CD4-positive, alpha-beta T cell treated with Interferon alpha-2 for 1 hour (primary cell): Measurements from ENCODE around the gene PROB1.
"Not testable (repeated sequence)": the region's sequence is repeated elsewhere in the genome, so short reads cannot be mapped to it uniquely, and the experiment has no call there.

Experiments
- DNase-seq, 2 donors: peaks; one replicate each; pipeline ENCODE4 v3.0.0-alpha.2; 2020 to 2022

The PROB1 gene

GRCh38 chr5:139377226-139377625 is 17.7 kb downstream of the PROB1 start:
- no peak for DNase-seq

GRCh38 chr5:139376364-139376763 is 18.5 kb downstream of the PROB1 start:
- DNase-seq, result no peak

- DNase-seq, result no peak
These were observed 20.0 kb downstream of the PROB1 start for GRCh38 chr5:139374909-139375308.

DNA sequence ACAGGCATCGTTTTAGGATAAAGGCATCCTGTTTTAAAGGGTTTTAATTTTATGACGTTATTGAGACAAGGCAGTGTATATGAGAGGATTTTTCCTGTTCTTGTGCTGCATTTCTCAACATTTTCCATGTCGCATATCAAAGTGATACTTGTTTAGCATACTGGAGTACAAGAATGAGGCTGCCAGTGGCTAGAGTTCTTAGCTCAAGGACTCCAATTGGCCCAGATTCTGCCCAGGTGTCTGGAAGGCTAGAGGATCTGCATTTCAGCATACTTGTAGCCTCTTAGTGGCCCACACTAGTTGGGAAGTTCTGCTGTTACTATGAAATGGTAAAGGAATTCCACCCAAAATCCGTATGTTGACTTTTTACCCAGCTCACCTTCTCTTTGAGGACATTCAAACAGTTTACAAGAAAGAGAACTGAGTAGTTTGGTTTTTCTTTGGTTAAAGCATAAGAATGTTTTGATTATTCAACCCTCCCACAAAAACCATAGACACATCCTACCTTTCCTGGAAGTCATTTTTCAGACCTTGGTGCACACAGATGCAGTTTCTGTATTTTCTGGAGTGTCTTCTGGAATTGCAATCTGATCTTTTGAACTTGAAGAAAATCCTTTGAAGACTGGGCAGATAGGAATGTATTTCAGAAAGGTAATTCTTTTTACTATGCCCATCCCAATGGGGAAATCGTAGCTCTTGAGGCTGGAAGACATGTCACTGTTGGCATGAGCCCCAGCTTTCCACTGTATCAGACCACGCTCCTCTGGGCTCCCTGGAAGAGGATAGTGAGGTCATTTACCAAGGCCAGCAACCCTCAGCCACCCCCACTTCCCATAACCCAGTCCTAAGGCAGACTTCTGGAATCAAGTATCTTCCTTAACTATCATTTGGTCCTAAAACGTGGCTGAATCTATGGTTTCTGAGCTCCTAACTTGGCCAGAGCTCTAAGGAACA is 23.1 kb downstream of the PROB1 start:
- DNase-seq, result no peak

DNA sequence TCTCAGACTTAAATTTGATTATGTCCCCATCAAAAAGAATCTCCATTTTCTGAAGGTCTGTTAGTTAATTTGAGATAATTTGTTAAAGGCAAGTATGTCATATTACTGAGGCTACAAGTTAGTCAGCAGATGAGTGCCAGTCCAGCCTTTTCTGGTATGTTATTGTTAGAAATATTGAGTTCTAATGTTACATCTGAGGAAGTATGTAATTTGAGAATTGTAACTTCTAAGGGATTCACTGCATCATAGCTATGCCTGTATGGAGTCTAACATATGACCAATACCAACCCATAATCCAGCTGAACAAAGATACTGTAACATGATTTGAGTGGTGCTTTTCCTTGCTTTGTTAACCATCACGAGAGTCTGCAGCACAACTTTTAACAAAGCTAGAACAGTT is 25.7 kb downstream of the PROB1 start:
- no peak for DNase-seq

GRCh38 chr5:139368613-139369012 is 26.3 kb downstream of the PROB1 start:
- no peak for DNase-seq

DNA sequence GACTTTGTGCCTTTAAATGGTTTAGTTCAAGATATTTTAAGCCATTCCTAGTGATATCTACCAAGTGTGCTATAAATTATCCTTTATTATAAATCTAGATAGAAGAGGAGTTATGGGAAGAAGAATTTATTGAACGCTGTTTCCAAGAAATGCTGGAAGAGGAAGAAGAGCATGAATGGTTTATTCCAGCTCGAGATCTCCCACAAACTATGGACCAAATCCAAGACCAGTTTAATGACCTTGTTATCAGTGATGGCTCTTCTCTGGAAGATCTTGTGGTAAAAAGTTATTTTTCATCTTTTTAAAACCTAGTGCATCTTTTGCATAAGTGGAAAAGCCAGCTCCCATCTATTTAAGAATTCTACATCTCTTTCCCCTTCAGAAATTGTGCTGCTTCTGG is 30.4 kb downstream of the PROB1 start:
- no peak for DNase-seq

DNA sequence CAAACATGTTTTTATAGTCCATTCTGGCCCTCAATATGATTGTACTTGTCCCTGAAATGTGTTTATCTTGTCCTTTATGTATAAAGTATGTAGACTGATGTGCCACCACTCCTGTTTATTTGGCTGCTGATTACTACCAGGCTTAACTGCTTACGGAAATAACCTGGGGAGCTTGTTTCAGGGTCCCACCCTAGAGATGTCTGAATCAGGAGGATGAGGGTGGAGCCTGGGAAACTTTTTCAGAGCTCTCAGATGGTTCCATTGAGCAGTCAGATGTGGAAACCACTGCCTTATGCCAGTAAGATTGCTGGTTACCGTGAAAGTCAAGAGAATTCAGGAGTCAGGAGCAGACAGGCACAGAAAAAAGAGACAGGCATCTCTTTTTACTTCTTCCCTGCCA is 31.0 kb downstream of the PROB1 start:
- no peak for DNase-seq

GRCh38 chr5:139361835-139362429 is 33.0 kb downstream of the PROB1 start:
- no peak for DNase-seq

- no peak for DNase-seq
These were observed 34.5 kb downstream of the PROB1 start for GRCh38 chr5:139360384-139360783.

DNA sequence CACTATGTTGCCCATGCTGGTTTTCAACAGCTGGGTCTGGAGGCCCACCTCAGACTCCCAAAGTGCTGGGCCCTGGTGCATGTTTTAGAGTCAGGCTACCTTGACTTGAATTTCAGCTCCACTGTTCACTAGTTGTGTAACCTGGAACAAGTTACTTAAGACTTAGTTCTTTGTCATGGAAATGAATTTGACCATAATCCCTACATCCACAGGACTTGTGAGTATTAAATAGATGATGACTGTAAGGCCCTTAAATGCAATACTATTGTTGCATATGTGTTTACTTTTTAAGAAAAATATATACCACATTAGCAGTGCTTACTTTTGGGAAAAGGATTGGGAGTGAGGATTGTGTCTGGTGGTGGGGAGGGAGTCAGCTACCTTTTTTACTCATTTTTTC is 36.8 kb downstream of the PROB1 start:
- no peak for DNase-seq

DNA sequence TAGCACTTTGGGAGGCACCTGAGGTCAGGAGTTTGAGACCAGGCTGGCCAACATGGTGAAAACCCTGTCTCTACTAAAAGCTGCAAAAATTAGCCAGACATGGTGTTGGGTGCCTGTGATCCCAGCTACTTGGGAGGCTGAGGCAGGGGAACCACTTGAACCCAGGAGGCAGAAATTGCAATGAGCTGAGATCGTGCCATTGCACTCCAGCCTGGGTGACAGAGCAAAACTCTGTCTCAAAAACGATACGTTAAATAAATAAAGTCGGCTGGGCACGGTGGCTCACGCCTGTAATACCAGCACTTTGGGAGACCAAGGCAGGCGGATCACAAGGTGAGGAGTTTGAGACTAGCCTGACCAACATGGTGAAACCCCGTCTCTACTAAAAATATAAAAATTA is 39.0 kb downstream of the PROB1 start:
- not testable (repeated sequence) for DNase-seq

DNA sequence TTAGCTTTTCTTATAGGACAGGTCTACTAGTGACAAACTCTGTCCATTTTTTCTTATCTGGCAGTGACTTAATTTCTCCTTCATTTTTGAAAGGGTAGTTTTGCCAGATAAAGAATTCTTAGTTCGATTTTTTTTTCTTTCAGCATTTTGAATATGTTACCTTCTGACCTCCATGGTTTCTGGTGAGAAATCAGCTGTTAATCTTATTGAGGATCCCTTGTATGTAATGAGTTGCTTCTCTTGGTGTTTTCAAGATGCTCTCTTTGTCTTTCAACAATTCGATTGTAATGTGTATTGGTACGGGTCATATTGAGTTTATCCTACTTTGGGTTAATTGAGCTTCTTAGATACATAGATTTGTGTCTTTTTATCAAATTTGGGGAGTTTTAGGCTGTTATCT is 40.7 kb downstream of the PROB1 start:
- DNase-seq, result no peak

- DNase-seq, result not testable (repeated sequence)
These were observed 47.0 kb downstream of the PROB1 start for GRCh38 chr5:139347863-139348262.

- not testable (repeated sequence) for DNase-seq
These were observed 49.5 kb downstream of the PROB1 start for GRCh38 chr5:139345442-139345841.

GRCh38 chr5:139344177-139344576 is 50.7 kb downstream of the PROB1 start:
- DNase-seq, result no peak

DNA sequence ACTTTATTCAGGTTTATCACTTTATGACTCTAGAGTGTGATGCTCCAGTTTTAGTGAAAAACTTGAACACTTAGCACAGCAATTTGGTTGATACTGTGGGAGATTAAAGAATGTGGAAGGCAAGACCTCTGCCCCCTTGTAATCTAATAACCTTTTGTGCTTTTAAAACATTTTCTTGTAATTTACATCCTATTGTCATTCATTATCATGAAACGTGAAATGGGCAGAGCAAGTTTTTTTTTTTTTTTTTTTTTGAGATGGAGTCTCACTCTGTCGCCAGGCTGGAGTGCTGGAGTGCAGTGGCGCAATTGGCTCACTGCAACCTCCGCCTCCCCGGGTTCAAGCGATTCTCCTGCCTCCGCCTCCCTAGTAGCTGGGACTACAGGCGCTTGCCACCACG is 51.4 kb downstream of the PROB1 start:
- DNase-seq, result no peak

- no peak for DNase-seq
These were observed 52.5 kb downstream of the PROB1 start for GRCh38 chr5:139342423-139342723.

- peak; percentile 97 to 98 for DNase-seq
These were observed 53.0 kb downstream of the PROB1 start, which contains the start of gene PAIP2 for GRCh38 chr5:139341689-139342422. PAIP2 (plus strand) TSS chr5:139341854; CDS start chr5:139363785, 21,931 bp downstream.

GRCh38 chr5:139341187-139341688 is 53.7 kb downstream of the PROB1 start:
- no peak for DNase-seq
